HT1080 (cell line): ENCODE data around the gene TMEM247. TPM values are rescaled to one million over a fixed set of nuclear protein-coding genes. Genes with fewer than 3 reads are reported as not detected.
"Not testable (repeated sequence)": the region's sequence is repeated elsewhere in the genome, so short reads cannot be mapped to it uniquely, and the experiment has no call there.

ENCODE experiments used
- DNase-seq: peaks from one replicate; pipeline ENCODE4 v3.0.0-alpha.2; 2015; ENCODE audit warnings: low read depth
- small RNA-seq: library from RNA; depleted of rRNA; stranded (forward); fragments of <200 nt; gene quantifications from one replicate; pipeline ENCODE3, GENCODE V24; 2014
- total RNA-seq: library from RNA; depleted of rRNA; stranded (reverse); fragments of >200 nt; shearing (Covaris generic); gene quantifications from 2 replicates; pipeline ENCODE4 v1.2.3, GENCODE V29; 2014; rRNA removed

TMEM247 gene
- total RNA-seq, 1 experiment from 2014 or later, result not detected

DNA sequence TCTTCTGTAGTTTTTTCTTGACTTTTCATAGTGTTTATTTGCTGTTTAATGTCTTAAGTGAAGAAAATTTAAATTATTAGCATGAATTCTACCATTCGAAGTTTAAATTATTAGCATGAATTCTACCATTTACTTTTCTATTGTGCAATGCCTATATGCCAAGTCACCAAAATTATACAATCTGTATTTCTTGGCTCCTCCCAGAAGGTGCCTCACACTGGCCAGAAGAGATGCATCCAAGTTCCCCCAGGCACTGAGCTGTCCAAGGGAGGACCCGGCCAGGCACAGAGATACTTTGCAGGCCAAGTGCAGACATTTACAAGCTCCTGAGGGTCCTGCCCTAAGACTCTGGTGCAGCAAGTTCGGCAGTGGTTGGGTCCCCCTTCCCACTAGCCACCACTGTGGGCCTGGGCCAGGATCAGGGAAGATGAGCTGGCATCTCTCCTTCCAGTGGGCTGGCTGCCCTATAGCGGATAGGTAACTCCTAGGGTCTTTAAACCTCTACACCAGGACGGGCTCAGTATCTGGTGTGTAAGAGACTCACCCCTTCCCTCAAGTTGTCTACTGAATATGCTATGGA, 31.3 kb downstream of the TMEM247 start:
- DNase-seq, result no peak

- DNase-seq, result no peak
Observed at GRCh38 chr2:46512185-46512584, 32.8 kb downstream of the TMEM247 start.

DNA sequence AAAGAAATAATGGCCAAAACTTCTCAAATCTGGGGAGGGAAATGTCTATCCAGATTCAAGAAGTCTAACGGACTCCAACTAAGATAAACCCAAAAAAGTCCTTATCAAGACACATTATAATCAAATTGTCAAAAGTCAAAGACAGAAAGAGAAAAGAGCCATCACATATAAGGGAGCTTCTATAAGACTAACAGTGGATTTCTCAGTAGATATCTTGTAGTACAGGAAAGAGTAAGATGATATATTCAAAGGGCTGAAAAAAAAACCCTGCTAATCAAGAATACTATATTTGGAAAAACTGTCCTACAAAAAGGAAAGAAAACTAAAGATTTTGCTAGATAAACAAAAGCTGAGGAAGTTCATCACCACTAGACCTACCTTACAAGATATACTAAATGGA, 35.4 kb downstream of the TMEM247 start:
- DNase-seq, result no peak

- no peak for DNase-seq
Observed at GRCh38 chr2:46517485-46517884, 38.1 kb downstream of the TMEM247 start.

GRCh38 chr2:46518861-46519260, 39.5 kb downstream of the TMEM247 start:
- no peak for DNase-seq

DNA sequence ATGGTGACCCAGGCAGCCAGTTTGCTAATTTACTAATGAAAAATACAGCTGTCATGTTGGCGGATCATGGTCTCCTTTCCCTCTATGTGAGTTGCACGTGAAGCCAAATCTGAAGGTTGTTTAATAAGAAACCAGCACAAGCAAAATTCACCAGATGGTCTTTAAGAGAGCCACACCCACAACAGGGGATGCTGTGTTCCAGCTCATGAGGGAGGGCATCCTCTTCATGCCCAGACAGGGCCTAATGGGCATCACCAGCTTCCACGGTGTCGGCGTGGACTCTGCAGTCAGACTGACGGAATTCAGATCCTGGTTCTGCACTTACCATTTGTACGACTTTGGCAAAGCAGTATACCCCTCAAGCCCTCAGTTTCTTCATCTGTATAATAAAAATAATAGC, 39.9 kb downstream of the TMEM247 start:
- no peak for DNase-seq

GRCh38 chr2:46520130-46520711, 40.9 kb downstream of the TMEM247 start:
- no peak for DNase-seq

GRCh38 chr2:46521215-46521683, 41.9 kb downstream of the TMEM247 start:
- DNase-seq, result no peak

- not testable (repeated sequence) for DNase-seq
Observed at GRCh38 chr2:46522385-46522784, 43.0 kb downstream of the TMEM247 start.

DNA sequence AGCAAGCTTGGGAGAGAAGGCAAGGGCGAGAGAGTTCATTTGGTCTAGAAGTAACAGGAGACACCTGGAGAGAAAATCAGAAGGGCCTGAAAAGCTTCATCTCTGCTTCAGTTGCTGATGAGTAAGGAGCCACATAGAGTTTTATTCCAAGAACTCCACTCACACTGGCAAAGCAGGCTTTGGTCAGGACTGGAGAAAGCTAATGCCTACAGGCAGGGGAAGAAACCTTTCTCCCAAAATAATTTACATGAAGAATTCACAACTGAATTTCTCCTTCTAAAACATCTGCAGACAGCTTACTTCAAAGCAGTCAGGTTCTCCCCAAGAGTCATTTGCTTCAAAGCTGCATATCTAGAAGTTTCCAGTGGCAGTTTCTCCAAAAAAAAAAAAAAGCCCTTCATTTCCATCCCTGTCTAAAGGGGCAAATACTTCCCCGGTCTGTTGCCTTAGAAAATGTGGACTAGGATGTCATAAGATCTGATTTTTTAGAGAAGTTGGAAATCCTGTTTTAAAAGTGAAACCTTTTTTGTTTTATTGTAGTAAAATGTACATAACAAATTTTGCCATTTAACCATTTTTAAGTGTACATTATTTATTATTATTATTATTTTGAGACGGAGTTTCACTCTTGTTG, 46.3 kb downstream of the TMEM247 start:
- DNase-seq, result no peak

DNA sequence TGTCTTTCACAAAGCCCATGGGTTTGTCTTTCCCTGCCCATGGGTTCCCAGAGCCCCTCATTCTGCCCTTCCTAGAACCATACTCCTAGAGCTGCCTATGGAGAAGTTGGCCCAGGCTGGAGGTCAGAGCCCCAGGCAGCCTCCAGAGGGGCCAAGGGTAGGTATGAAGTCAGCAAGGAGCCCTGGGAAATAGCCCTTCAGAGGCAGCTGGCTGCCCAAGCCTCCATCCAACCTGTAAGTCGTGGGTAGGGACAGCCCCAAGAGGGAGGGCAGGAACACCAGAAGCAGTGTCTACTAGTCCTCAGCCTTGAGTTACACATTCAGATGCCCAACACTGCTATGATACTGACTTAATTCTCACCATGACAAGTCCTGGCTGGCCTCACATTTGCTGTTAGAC, 49.5 kb downstream of the TMEM247 start:
- DNase-seq, result no peak

GRCh38 chr2:46530639-46531038, 51.3 kb downstream of the TMEM247 start:
- DNase-seq, result no peak

DNA sequence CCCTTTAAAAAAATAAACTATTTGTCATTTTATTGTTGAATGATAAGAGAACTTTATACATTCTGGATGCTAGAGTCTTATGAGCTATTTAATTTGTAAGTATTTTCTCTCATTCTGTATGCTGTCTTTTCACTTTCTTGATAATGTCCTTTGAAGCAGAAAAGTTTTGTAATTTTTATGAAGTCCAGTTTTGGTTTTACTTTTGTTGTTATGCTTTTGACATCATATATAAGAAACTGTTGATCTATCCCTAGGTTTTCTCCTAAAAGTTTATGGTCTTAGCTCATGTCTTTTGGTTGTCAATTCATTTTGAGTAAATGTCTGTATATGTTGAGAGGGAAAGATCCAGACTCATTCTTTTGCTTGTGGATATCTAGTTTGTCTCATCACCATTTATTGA, 52.5 kb downstream of the TMEM247 start:
- DNase-seq, result no peak

Small RNA genes lying within 50 kb of the gene (small RNA-seq; reads per million reads assigned to genes)
- gene RN7SL817P, result not detected

Other genes starting within 250 kb of the TMEM247 start
- gene EPAS1, start 182.2 kb upstream of the TMEM247 start, total RNA-seq, result 21.8 and 25.8 TPM in 2 replicates
- gene RHOQ, start 62.9 kb downstream of the TMEM247 start, total RNA-seq, result 24.8 and 34.0 TPM in 2 replicates
- gene ATP6V1E2, start 63.0 kb downstream of the TMEM247 start, total RNA-seq, result 8.0 and 11.4 TPM in 2 replicates
- 23.3 and 25.6 TPM in 2 replicates for gene PIGF, start 137.5 kb downstream of the TMEM247 start, total RNA-seq
- gene CRIPT, start 137.7 kb downstream of the TMEM247 start, total RNA-seq, result 10.9 and 13.7 TPM in 2 replicates
- gene SOCS5, start 219.7 kb downstream of the TMEM247 start, total RNA-seq, result 27.6 and 33.8 TPM in 2 replicates